Mucosa of descending colon (tissue), 3 donors: ENCODE measurements around the gene DHRS7. TPM values are rescaled to one million over a fixed set of nuclear protein-coding genes. Genes with fewer than 3 reads are reported as not detected.
"Not testable (repeated sequence)": the region's sequence is repeated elsewhere in the genome, so short reads cannot be mapped to it uniquely, and the experiment has no call there.

Source experiments
- ATAC-seq: fragments of 200-7000 bp; cut with Tn5 transposase; one replicate; pipeline ENCODE4 v1.9.1; 2020; ENCODE audit warnings: mild to moderate bottlenecking, moderate library complexity
- DNase-seq, 3 donors: peaks; one replicate each; pipeline ENCODE4 v3.0.0-alpha.2; 2020
- H3K36me3 ChIP-seq: fragments of 200-600 bp; one replicate; pipeline ENCODE4 v1.8.0; 2021; ENCODE audit warnings: low read depth, mild to moderate bottlenecking
- H3K4me1 ChIP-seq: fragments of 200-600 bp; one replicate; pipeline ENCODE4 v1.8.0; 2021; ENCODE audit warnings: low read depth, mild to moderate bottlenecking
- H3K4me3 ChIP-seq: fragments of 200-600 bp; one replicate; pipeline ENCODE4 v1.8.0; 2021; ENCODE audit warnings: mild to moderate bottlenecking
- H3K9me3 ChIP-seq: fragments of 200-600 bp; one replicate; pipeline ENCODE4 v1.8.0; 2021; ENCODE audit warnings: mild to moderate bottlenecking
- CTCF ChIP-seq: fragments of 200-600 bp; IDR thresholded peaks from one replicate; pipeline ENCODE4 v1.8.0; 2022; ENCODE audit warnings: antibody characterized with exemption, mild to moderate bottlenecking
- intact Hi-C, 2 donors: fragments of 100-400 bp; cut with DNase I in 1 of 2; cut with micrococcal nuclease in 1 of 2; formaldehyde crosslinking; loops; one replicate each; pipeline versions ENCODE4 v1.11.0 to v1.11.1; 2022; cut with DNase I, micrococcal nuclease
- total RNA-seq, 3 donors: library from RNA; stranded (reverse); fragmentation: NEBNext Ultra II Directional in 2 of 3; extraction: Animal tissue kit (Norgen Biotek cat#: 25700) in 2 of 3; gene quantifications; one replicate each; pipeline versions ENCODE4 v1.2.1 to v1.2.4, GENCODE V29; 2021 to 2023
- donor health status: DM: no; HTN: no; CAD: no; lungs with moderate emphysema.
- donor health status: DM: no; HTN: no; CAD: no.
- donor health status: DM: no; HTN: yes; CAD: no.

DHRS7 gene
- total RNA-seq, 3 donors from 2014 or later = 63.4 to 96.3 (median 83.5) TPM

GRCh38 chr14:60114881-60115280 is 50.3 kb downstream of the DHRS7 start:
- no peak for ATAC-seq
- H3K36me3 ChIP-seq = no peaks in the 10 kb centered on the region
- intact Hi-C loops = no loop called here

GRCh38 chr14:60111732-60112131 is 53.5 kb downstream of the DHRS7 start:
- DNase-seq = no peak
- ATAC-seq = no peak
- H3K9me3 ChIP-seq = no peaks in the 10 kb centered on the region
- intact Hi-C loops = no loop called here
- H3K4me1 ChIP-seq = no peaks in the 10 kb centered on the region
- no peak overlapping the region for H3K4me3 ChIP-seq
- H3K36me3 ChIP-seq = no peaks in the 10 kb centered on the region
- no peak for TF ChIP-seq CTCF

More at GRCh38 chr14:60114881-60115280, 50.3 kb downstream of the DHRS7 start:
- H3K9me3 ChIP-seq = no peaks in the 10 kb centered on the region
- no peak for TF ChIP-seq CTCF
- DNase-seq = no peak
- H3K4me3 ChIP-seq = no peak overlapping the region
- H3K4me1 ChIP-seq = no peaks in the 10 kb centered on the region

GRCh38 chr14:60107477-60107876 is 57.7 kb downstream of the DHRS7 start:
- ATAC-seq = no peak
- H3K4me3 ChIP-seq = no peak overlapping the region
- intact Hi-C loops = no loop called here
- no peaks in the 10 kb centered on the region for H3K9me3 ChIP-seq
- DNase-seq = no peak
- H3K36me3 ChIP-seq = no peaks in the 10 kb centered on the region
- no peaks in the 10 kb centered on the region for H3K4me1 ChIP-seq
- TF ChIP-seq CTCF = no peak

DNA sequence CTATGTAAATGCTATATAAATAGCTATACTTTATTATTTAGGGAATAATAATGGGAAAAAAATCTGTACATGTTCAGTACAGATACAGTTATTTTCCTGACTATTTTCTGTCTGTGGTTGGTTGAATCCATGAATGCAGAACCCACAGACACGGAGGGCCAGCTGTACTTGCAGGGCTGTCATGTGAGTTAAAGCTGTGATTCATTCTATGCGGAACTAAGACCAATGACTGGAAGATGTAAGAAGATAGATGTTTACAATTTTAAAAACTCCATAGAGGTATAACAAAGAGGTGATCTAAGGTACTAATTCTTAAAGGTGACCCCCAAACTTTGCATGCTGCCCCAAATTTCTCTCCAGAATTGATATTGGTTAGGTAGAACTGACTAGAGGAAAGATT is 58.9 kb downstream of the DHRS7 start:
- intact Hi-C loops = no loop called here
- Histone ChIP-seq H3K4me1 (no peaks in the 10 kb centered on the region), H3K36me3 (no peaks in the 10 kb centered on the region), H3K9me3 (no peaks in the 10 kb centered on the region), H3K4me3 (no peak overlapping the region)
- no peak for ATAC-seq
- no peak for TF ChIP-seq CTCF
- DNase-seq = no peak

- H3K4me1 ChIP-seq = no peaks in the 10 kb centered on the region
- no peak overlapping the region for H3K4me3 ChIP-seq
- no peaks in the 10 kb centered on the region for H3K36me3 ChIP-seq
- no peak for ATAC-seq
- TF ChIP-seq CTCF = no peak
- no peak for DNase-seq
- intact Hi-C loops = no loop called here
- no peaks in the 10 kb centered on the region for H3K9me3 ChIP-seq
Observed at GRCh38 chr14:60102389-60102788, 62.8 kb downstream of the DHRS7 start.

- no peak for ATAC-seq
- H3K9me3 ChIP-seq = no peaks in the 10 kb centered on the region
- no peak overlapping the region for H3K4me3 ChIP-seq
- TF ChIP-seq CTCF = no peak
- intact Hi-C loops = no loop called here
- no peak for DNase-seq
- H3K36me3 ChIP-seq = no peaks in the 10 kb centered on the region
- no peaks in the 10 kb centered on the region for H3K4me1 ChIP-seq
Observed at GRCh38 chr14:60101786-60102185, 63.4 kb downstream of the DHRS7 start.

- DNase-seq, H3K36me3 ChIP-seq, ATAC-seq, H3K4me3 ChIP-seq, H3K9me3 ChIP-seq, H3K4me1 ChIP-seq: not testable (repeated sequence)
- intact Hi-C loops = loop anchor here in 1 of 2 donors (10.0 kb wide), 1 partner anchor 145 kb away; the partner anchor contains the start of gene PPM1A
Observed at GRCh38 chr14:60099855-60100254, 65.3 kb downstream of the DHRS7 start.
